Measurements from ENCODE around the gene KCNH1. TPM values are rescaled to one million over a fixed set of nuclear protein-coding genes. Genes with fewer than 3 reads are reported as not detected.

The KCNH1 gene
- total and polyA plus RNA-seq, 9 of the 15 experiments (the other 6 are each of a cell fraction or from before 2014, with no cell fraction given) = not detected

GRCh38 chr1:210787800-210788199, 346.1 kb downstream of the KCNH1 start:
- DNase-seq (ENCODE audit: extremely low read depth in 1 of 4, low spot score in 3 of 4) (no peak), ATAC-seq (no peak), FAIRE-seq (no peak)
- Histone ChIP-seq H3K27ac (ENCODE audit: extremely low read depth, low read depth, low read length) (no peak overlapping the region), H3K9me1 (ENCODE audit: control insufficient read depth, insufficient read depth, low read length) (no peaks in the 10 kb centered on the region), H3K4me3 (no peak overlapping the region), H3K9ac (ENCODE audit: insufficient read depth in 1 of 2, low read depth in 2 of 2, low read length in 2 of 2) (no peak overlapping the region), H2AFZ (ENCODE audit: low read depth, low read length) (no peak overlapping the region), H3K4me2 (ENCODE audit: insufficient read depth, low read length) (no peak overlapping the region), H3K79me2 (ENCODE audit: control insufficient read depth, insufficient read depth, low read length) (no peaks in the 10 kb centered on the region), H3K4me1 (replicated peaks in 1 of 2; ENCODE audit: control insufficient read depth in 2 of 2, insufficient read depth in 2 of 2, low read length in 2 of 2) (no peaks in the 10 kb centered on the region), H4K20me1 (replicated peaks; ENCODE audit: control insufficient read depth, insufficient read depth, low read length) (no peaks in the 10 kb centered on the region; the same call in 1 of the 2 replicates), H3K9me3 (replicated peaks; ENCODE audit: control insufficient read depth, insufficient read depth, low read depth, low read length) (no peaks in the 10 kb centered on the region), H3K27me3 (ENCODE audit: control insufficient read depth in 2 of 2, insufficient read depth in 2 of 2, low read length in 2 of 2) (no peaks in the 10 kb centered on the region; a peak in 1 of 5 replicates), H3K36me3 (ENCODE audit: control insufficient read depth, insufficient read depth, low read length) (no peaks in the 10 kb centered on the region)
- ChIA-PET CTCF (ENCODE audit: low intra/inter-chr PET ratio) (no interaction called here), POLR2A (interaction anchor here (0.8 to 0.9 kb wide), 2 partner anchors 16 to 20 kb away, joined by 3 to 4 read pairs; no protein-coding TSS in a partner anchor)
- intact Hi-C loops (cut with micrococcal nuclease) = no loop called here
- no TSS peak for BruUV-seq (replicated peaks)
- 0% methylated on average over 1 of the region's 1 CpG for WGBS (ENCODE audit: insufficient coverage, low coverage, missing lambda C conversion rate)
- in situ Hi-C loops (cut with MboI) = no loop called here
- TF ChIP-seq ZNF274 (IDR thresholded peaks at IDR 0.05; ENCODE audit: borderline replicate concordance, low read depth, low read length) (no peak), ZNF253 (CRISPR knock-in tag; conservative IDR thresholded peaks at IDR 0.05) (no peak), RERE (CRISPR knock-in tag; IDR thresholded peaks at IDR 0.05; ENCODE audit: borderline replicate concordance) (no peak), ZKSCAN1 (IDR thresholded peaks at IDR 0.05; ENCODE audit: low read depth, low read length) (no peak), NFIX (CRISPR knock-in tag; IDR thresholded peaks at IDR 0.05; ENCODE audit: low read depth) (no peak), SMC3 (conservative IDR thresholded peaks at IDR 0.05; ENCODE audit: insufficient read depth, low read depth, low read length) (no peak), PRDM10 (IDR thresholded peaks at IDR 0.05; ENCODE audit: partially characterized antibody) (no peak), RNF219 (CRISPR knock-in tag; IDR thresholded peaks at IDR 0.05) (no peak), HDAC3 (IDR thresholded peaks at IDR 0.05; ENCODE audit: borderline replicate concordance, partially characterized antibody) (no peak), GTF2B (IDR thresholded peaks at IDR 0.05; ENCODE audit: extremely low read depth, insufficient read length) (no peak)
